Stimulated activated CD8-positive, alpha-beta memory T cell treated with anti-CD3 and anti-CD28 coated beads, Interleukin-15, amount 100 ng/mL, for 48 hours (primary cell): ENCODE measurements around the gene NEMF.
"Not testable (repeated sequence)": the region's sequence is repeated elsewhere in the genome, so short reads cannot be mapped to it uniquely, and the experiment has no call there.

Experiments used
- DNase-seq, 2 donors: peaks; one replicate each; pipeline ENCODE4 v3.0.0-alpha.2; 2020; ENCODE audit warnings: low read depth in 2 of 2

Gene NEMF

GRCh38 chr14:49852301-49853157 is at the start of gene NEMF:
Gene NEMF (minus strand): TSS chr14:49852788. CDS start chr14:49852753, 35 bp downstream.
- DNase-seq = peak; percentile 62 to 69

GRCh38 chr14:49900973-49901372 is 48.4 kb upstream of the NEMF start:
- no peak for DNase-seq

GRCh38 chr14:49898485-49898884 is 45.9 kb upstream of the NEMF start:
- no peak for DNase-seq

- DNase-seq = no peak
These were observed 45.4 kb upstream of the NEMF start for GRCh38 chr14:49897965-49898364.

- DNase-seq = no peak
These were observed 44.8 kb upstream of the NEMF start for GRCh38 chr14:49897414-49897813.

- DNase-seq = no peak
These were observed 44.4 kb upstream of the NEMF start for GRCh38 chr14:49896966-49897365.

GRCh38 chr14:49896272-49896671 is 43.7 kb upstream of the NEMF start:
- DNase-seq = not testable (repeated sequence)

GRCh38 chr14:49895480-49895879 is 42.9 kb upstream of the NEMF start:
- DNase-seq = no peak

- DNase-seq = not testable (repeated sequence)
These were observed 41.9 kb upstream of the NEMF start for GRCh38 chr14:49894214-49895107.

- peak; percentile 83 to 87 for DNase-seq
These were observed 41.0 kb upstream of the NEMF start for GRCh38 chr14:49893309-49894213.

- DNase-seq = peak; percentile 96 to 97
These were observed 40.2 kb upstream of the NEMF start, which contains the start of gene ARF6 for GRCh38 chr14:49892636-49893308. Gene ARF6 (plus strand): TSS chr14:49893082. CDS start chr14:49893737, 655 bp downstream.

- DNase-seq = no peak
These were observed 39.7 kb upstream of the NEMF start for GRCh38 chr14:49892301-49892635.

GRCh38 chr14:49888293-49888692 is 35.7 kb upstream of the NEMF start:
- DNase-seq = no peak

- DNase-seq = no peak
These were observed 33.9 kb upstream of the NEMF start for GRCh38 chr14:49886523-49886922.

GRCh38 chr14:49882826-49883694 is 30.5 kb upstream of the NEMF start:
- no peak for DNase-seq

GRCh38 chr14:49881350-49882001 is 28.9 kb upstream of the NEMF start:
- DNase-seq = no peak

GRCh38 chr14:49880267-49881064 is 27.9 kb upstream of the NEMF start:
- DNase-seq = no peak

- peak; percentile 44 to 66 for DNase-seq
These were observed 27.1 kb upstream of the NEMF start for GRCh38 chr14:49879646-49880204.
